Stomach (tissue), 9 donors: Measurements from ENCODE around the gene ZC3H6. TPM values are rescaled to one million over a fixed set of nuclear protein-coding genes. Genes with fewer than 3 reads are reported as not detected.
"Not testable (repeated sequence)": the region's sequence is repeated elsewhere in the genome, so short reads cannot be mapped to it uniquely, and the experiment has no call there.

Experiments
- DNase-seq, 2 donors: peaks; one replicate each; pipeline versions ENCODE4 v3.0.0 to v3.0.0-alpha.2; 2013 to 2019
- H3K27ac ChIP-seq, 5 donors: fragments of 200-600 bp in 4 of 5; sonication (generic) in 4 of 5; one replicate each; pipeline ENCODE4 v1.5.1; 2013 to 2019; ENCODE audit warnings: mild to moderate bottlenecking in 1 of 5, moderate library complexity in 1 of 5
- H3K27me3 ChIP-seq, 3 donors: fragments of 200-600 bp; sonication (generic); one replicate each; pipeline ENCODE4 v1.5.1; 2017 to 2019; ENCODE audit warnings: mixed run types in 1 of 3
- H3K36me3 ChIP-seq, 4 donors: fragments of 200-600 bp; sonication (generic); 1 replicate in 3 of 4; 2 replicates in 1 of 4; pipeline ENCODE4 v1.5.1; 2016 to 2019
- H3K4me1 ChIP-seq, 4 donors: fragments of 200-600 bp; sonication (generic); one replicate each; pipeline ENCODE4 v1.5.1; 2016 to 2019
- H3K4me3 ChIP-seq, 4 donors: fragments of 200-600 bp; sonication (generic) in 3 of 4; one replicate each; pipeline ENCODE4 v1.5.1; 2016 to 2019; ENCODE audit warnings: mild to moderate bottlenecking in 1 of 4
- H3K9me3 ChIP-seq, 4 donors: fragments of 200-600 bp; sonication (generic); one replicate each; pipeline ENCODE4 v1.5.1; 2016 to 2019
- CTCF ChIP-seq, 7 experiments: fragments of 450-650 bp in 4 of 7; fragments of 200-600 bp in 3 of 7; sonication (generic) in 3 of 7; IDR thresholded peaks; one replicate each; pipeline ENCODE4 v1.5.1; 2016 to 2019; ENCODE audit warnings: antibody characterized with exemption in 7 of 7, control low read depth in 2 of 7, mild to moderate bottlenecking in 1 of 7
- EP300 ChIP-seq: sonication (generic); formaldehyde crosslinking; IDR thresholded peaks from one replicate; pipeline ENCODE4 v1.6.1; 2017; ENCODE audit warnings: antibody characterized with exemption
- POLR2A ChIP-seq, 4 donors: fragments of 450-650 bp; IDR thresholded peaks; one replicate each; pipeline ENCODE4 v1.6.1; 2016; ENCODE audit warnings: antibody characterized with exemption in 4 of 4, control low read depth in 2 of 4, mild to moderate bottlenecking in 1 of 4, moderate library complexity in 1 of 4
- POLR2AphosphoS5 ChIP-seq, 3 donors: sonication (generic); formaldehyde crosslinking; IDR thresholded peaks; one replicate each; pipeline ENCODE4 v1.6.1; 2016; ENCODE audit warnings: antibody characterized with exemption in 3 of 3
- WGBS, 5 donors: extraction: QIAGEN DNeasy Blood & Tissue Kit in 3 of 5; methylation state at CpG; one replicate each; pipeline versions ENCODE4 v1.1.5 to v1.1.7; 2013 to 2018; 5-methylcytosine and 5-hydroxymethylcytosine counted together
- intact Hi-C: fragments of 100-400 bp; cut with DNase I; formaldehyde crosslinking; loops from one replicate; pipeline ENCODE4 v1.15.1; 2023; ENCODE audit warnings: low total_unique reads
- polyA plus RNA-seq, 3 donors: library from polyadenylated mRNA; stranded (reverse); fragments of 200-250 nt; gene quantifications; one replicate each; pipeline ENCODE4 v1.2.3, GENCODE V29; 2013
- total RNA-seq, 5 donors: library from RNA; depleted of rRNA; stranded (reverse); fragments of >200 nt; gene quantifications; one replicate each; pipeline versions ENCODE4 v1.1.0 to v1.2.3, GENCODE V29; 2014 to 2016
- donor health status: healthy with polysubstance abuse.
- donor health status: Bipolar disorder and iron deficiency.
- donor health status: healthy.

ZC3H6 gene
- total and polyA plus RNA-seq, 8 donors = 0.61 to 15.6 (median 2.9) TPM

- no peaks in the 10 kb centered on the region for H3K9me3 ChIP-seq
- DNase-seq = no peak
- H3K27me3 ChIP-seq = no peaks in the 10 kb centered on the region
- peak overlapping the region in 4 of 5 donors; percentile 100 for H3K27ac ChIP-seq
- peaks cover 0 to 28% (median 12%) of the 10 kb centered on the region in 4 donors for H3K4me1 ChIP-seq
- H3K4me3 ChIP-seq = peak overlapping the region in 1 of 4 donors; percentile 65
- WGBS, 5 donors = 55 to 71% (median 65%) methylated on average over 5 of the region's 5 CpGs
- H3K36me3 ChIP-seq = no peaks in the 10 kb centered on the region
- intact Hi-C loops = no loop called here
- TF ChIP-seq POLR2AphosphoS5 (IDR thresholded peaks at IDR 0.05) (no peak), EP300 (no peak), CTCF (IDR thresholded peaks at IDR 0.05) (no peak), POLR2A (IDR thresholded peaks at IDR 0.05) (no peak)
These were observed 1.6 kb downstream of the ZC3H6 start for GRCh38 chr2:112276954-112277353.

GRCh38 chr2:112277596-112278220 is 2.3 kb downstream of the ZC3H6 start:
- intact Hi-C loops = no loop called here
- no peak for DNase-seq
- WGBS, 5 donors = 79 to 92% (median 87%) methylated on average over 5 of the region's 5 CpGs
- Histone ChIP-seq H3K4me3 (no peak overlapping the region), H3K27ac (peak overlapping the region in 1 of 5 donors; percentile 34), H3K36me3 (no peaks in the 10 kb centered on the region), H3K9me3 (no peaks in the 10 kb centered on the region), H3K4me1 (peaks cover 0 to 35% (median 15%) of the 10 kb centered on the region in 4 donors), H3K27me3 (no peaks in the 10 kb centered on the region)
- no peak for TF ChIP-seq CTCF (IDR thresholded peaks at IDR 0.05)
- TF ChIP-seq POLR2A (IDR thresholded peaks at IDR 0.05) = no peak
- TF ChIP-seq EP300 = no peak
- TF ChIP-seq POLR2AphosphoS5 (IDR thresholded peaks at IDR 0.05) = no peak

GRCh38 chr2:112282066-112282465 is 6.7 kb downstream of the ZC3H6 start:
- intact Hi-C loops, H3K27me3 ChIP-seq, DNase-seq, H3K36me3 ChIP-seq, H3K4me3 ChIP-seq, H3K27ac ChIP-seq, H3K9me3 ChIP-seq: not testable (repeated sequence)
- WGBS, 5 donors = 93 to 97% (median 94%) methylated on average over 4 of the region's 4 CpGs
- peaks cover 0 to 34% (median 7%) of the 10 kb centered on the region in 4 donors for H3K4me1 ChIP-seq

- WGBS, 5 donors = 71 to 93% (median 86%) methylated on average over 2 of the region's 2 CpGs
- H3K27me3 ChIP-seq, intact Hi-C loops, H3K4me3 ChIP-seq, H3K27ac ChIP-seq, DNase-seq, H3K9me3 ChIP-seq, H3K36me3 ChIP-seq: not testable (repeated sequence)
- peaks cover 0 to 25% (median 4%) of the 10 kb centered on the region in 4 donors for H3K4me1 ChIP-seq
These were observed 8.1 kb downstream of the ZC3H6 start for GRCh38 chr2:112283535-112283934.

GRCh38 chr2:112290088-112290487 is 14.7 kb downstream of the ZC3H6 start:
- no peak overlapping the region for H3K4me3 ChIP-seq
- peaks cover 0 to 6% (median 0%) of the 10 kb centered on the region in 4 donors for H3K4me1 ChIP-seq
- H3K36me3 ChIP-seq = no peaks in the 10 kb centered on the region
- no peak for DNase-seq
- no peak for TF ChIP-seq CTCF (IDR thresholded peaks at IDR 0.05)
- no peak for TF ChIP-seq POLR2A (IDR thresholded peaks at IDR 0.05)
- TF ChIP-seq EP300 = no peak
- no peak for TF ChIP-seq POLR2AphosphoS5 (IDR thresholded peaks at IDR 0.05)
- 82 to 89% (median 83%) methylated on average over 3 of the region's 3 CpGs for WGBS, 5 donors
- no peaks in the 10 kb centered on the region for H3K9me3 ChIP-seq
- intact Hi-C loops = no loop called here
- H3K27me3 ChIP-seq = no peaks in the 10 kb centered on the region
- no peak overlapping the region for H3K27ac ChIP-seq
